GM18502 (cell line): ENCODE data around the gene RNU6-1.

ENCODE experiments used
- ATAC-seq: cut with Tn5 transposase; IDR thresholded peaks from one replicate; pipeline ENCODE4 v1.9.1; 2021; ENCODE audit warnings: mild to moderate bottlenecking; ENCODE audit not compliant: unreplicated experiment, poor library complexity

RNU6-1 gene

DNA sequence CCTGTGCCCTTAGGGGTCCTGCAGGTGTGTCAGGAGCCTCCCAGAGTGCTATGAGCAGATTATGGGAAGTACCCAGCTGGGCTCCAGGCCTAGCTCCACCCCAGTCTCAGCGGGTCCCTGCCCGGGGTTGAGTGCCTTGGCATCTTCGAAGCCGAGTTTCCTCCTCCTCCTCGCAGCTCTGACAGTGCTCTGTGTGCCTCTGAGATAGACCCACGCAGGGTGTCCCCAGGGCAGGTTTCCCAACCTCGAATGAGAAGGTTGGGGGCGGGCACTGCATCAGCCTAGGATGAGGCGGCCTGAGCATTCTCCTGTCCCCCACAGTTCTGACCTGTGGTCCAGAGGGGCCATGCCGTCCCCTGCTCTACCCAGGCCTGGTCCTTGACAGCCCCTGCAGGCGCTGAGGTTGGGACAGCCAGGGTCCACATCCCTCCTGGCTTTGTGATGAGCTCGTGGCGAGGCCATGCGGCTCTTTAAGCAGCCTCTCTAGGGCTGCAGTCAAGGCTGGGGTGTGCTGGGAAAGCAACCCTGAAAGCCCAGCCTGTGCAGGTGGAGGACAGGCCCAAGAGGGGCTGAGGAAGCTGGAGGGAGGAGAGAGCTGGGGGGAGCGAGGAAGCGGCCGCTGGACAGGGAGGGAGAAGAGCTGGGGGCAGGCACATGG, 34.7 kb downstream of the RNU6-1 start:
- ATAC-seq, result no peak

GRCh38 chr15:67803996-67804843, 35.6 kb downstream of the RNU6-1 start:
- ATAC-seq, result no peak

- ATAC-seq, result no peak
Measured at GRCh38 chr15:67803299-67803698, 36.5 kb downstream of the RNU6-1 start.

DNA sequence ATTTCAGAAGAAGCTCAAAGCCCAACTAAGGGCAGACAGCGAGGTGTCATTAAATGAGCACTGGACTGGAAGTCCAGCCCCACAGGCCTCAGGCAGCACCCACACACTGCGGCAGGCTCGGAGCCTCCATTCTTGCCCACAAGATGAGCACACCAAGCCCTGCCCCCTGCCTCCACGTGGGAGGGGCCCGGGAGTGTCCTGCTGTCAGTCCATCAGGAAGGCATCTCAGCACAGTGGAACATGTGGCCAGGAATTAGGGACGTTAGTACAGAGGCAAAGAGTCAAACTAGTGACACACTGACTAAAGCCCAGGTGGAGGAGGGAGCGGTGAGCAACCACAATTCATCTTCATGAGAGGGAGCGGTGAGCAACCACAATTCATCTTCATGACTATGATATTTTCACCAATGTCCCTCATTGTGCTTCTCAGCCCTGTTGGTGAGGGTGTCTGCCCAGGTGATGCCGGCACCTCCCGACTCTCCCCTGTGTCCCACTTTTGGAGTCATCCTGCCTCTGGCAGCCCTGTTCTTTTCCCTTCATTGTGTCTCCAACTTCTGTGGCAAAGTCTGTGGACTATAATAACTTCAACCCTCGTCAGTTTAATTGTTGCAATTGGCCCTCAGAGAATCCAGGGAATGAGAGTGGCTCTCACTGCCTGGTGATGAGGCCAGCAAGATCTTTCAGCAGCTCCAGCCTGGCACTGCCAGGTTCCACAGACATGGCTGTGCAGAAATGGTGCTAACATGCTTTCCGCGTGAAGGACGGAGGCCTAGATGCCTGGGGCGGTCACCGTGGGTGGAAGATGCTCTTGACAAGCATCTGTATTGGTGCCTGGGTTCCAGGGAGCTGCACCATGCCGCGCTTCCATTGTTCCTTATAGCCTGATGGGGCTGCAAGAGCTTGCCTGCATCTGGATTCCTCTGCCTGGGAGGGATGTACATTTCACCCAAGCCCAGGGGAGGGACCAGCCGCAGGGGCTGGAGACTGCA, 37.6 kb downstream of the RNU6-1 start:
- ATAC-seq, result no peak

DNA sequence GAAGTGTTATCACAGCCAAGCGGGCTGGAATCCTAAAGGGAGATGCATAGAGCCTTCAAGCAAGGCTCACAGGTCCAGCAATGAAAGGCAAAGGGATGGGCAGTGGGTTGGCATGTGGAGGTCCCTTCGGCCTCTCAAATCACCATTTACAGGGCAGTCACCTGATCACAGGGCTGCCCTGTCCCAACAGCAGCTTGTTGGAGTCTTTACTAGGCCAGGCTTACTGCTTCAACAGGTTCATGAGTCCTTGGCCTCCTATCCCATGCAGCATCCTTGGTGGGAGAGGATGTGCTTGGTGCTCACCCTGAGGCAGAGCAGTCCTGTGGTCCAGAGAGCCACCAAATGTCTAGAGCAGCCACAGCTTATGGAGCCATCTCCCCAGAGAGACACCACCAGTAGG, 38.7 kb downstream of the RNU6-1 start:
- no peak for ATAC-seq

DNA sequence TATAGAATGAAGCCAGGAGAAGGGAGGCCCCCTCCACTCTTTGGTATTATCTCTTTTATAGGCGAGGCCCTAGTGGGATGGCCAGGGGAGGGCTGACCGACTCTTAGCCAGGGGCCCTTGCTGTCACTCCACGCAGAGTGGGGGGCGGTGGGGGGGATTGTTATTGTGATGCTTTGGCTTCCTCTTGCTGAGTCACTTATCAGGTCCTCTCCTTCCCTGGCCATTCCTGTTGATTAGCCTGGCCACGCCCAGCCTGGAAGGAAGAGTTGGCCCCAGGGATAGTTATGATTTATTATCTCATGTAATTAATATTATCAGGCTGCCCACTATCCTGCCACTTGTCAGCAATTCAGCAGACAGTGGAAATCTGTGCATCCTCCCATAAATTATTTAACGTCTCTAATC, 40.0 kb downstream of the RNU6-1 start:
- ATAC-seq, result no peak

- ATAC-seq, result no peak
Measured at GRCh38 chr15:67796196-67797127, 43.4 kb downstream of the RNU6-1 start.

DNA sequence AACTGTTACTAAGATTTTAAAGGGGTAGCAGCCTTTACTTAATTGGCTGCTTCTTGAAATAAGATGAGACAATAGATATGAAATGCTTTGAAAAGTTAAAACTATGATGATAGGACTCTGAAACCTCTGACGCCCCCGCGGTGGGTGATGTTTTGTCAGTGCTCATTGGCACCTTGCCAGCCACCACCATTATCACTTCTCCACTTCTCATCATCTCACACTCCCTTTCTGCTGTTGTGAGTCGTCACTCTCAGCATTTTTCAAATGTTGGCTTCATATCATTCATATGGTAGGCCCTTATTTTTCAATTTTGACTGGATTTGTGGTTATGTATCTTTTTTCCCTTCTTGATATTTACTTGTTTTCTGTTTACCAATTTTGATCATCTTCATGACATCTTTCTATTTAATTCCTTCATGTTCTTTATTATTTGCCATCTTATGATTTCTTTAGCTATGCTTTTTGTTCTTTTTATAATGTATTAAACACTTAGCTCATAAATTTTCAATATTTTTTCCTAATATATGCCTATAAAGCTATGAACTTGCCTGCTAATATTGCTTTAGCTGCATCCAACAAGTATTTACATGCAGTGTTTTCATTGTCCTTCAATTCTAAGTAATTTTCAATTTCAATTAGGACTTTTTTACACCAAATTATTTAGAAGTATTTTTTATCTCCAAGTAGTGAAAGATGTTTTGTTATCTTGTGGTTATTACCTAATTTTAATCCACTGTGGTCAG, 44.8 kb downstream of the RNU6-1 start:
- no peak for ATAC-seq

GRCh38 chr15:67792250-67792942, 47.4 kb downstream of the RNU6-1 start:
- ATAC-seq, result no peak

DNA sequence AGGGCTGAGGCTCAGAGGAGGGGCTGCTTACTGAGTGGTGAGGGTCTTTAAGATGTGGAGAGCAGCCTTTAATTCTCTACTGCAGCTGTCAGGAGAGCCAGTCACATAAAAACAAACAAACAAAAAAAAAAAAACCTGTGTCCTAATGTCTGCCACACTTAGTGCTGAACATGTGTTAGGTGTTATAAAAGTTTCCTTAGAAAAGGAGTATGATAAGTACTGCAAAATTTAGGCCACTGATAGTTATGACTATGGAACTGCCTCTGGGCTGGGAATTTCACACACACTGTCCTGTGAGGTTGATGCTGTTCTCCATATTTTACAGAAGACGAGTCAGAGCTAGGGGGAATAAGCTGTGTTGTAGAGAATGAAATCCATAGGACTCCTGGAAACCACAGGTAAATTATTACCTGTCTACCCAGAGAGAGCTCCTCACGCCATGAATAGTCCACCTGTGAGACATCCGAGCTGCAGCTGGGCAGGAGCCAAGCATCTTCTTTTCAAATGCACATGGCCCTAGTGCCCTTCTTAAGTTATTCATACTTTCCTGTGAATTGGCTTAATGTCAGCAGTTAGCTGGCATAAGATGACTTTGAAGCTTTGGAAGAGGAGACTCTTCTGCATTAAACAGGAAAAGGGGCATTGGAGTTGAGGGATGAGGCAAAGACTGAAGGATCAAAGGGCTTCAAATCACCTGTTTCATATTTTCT, 49.1 kb downstream of the RNU6-1 start:
- no peak for ATAC-seq
